Progenitor cell of endocrine pancreas (in vitro differentiated cells): ENCODE data around the gene FGF5. TPM values are rescaled to one million over a fixed set of nuclear protein-coding genes. Genes with fewer than 3 reads are reported as not detected.
"Not testable (repeated sequence)": the region's sequence is repeated elsewhere in the genome, so short reads cannot be mapped to it uniquely, and the experiment has no call there.

ENCODE experiments used
- DNase-seq: peaks from one replicate; pipeline ENCODE4 v3.0.0; 2021; ENCODE audit warnings: low spot score; ENCODE audit not compliant: unreplicated experiment
- H3K27ac Mint-ChIP-seq: 2 replicates; pipeline ENCODE4 v1.8.0; 2021; ENCODE audit warnings: mild to moderate bottlenecking, moderate library complexity, mixed read lengths
- H3K27me3 Mint-ChIP-seq: 2 replicates; pipeline ENCODE4 v1.8.0; 2021; ENCODE audit warnings: mixed read lengths
- H3K36me3 Mint-ChIP-seq: 2 replicates; pipeline ENCODE4 v1.8.0; 2022; ENCODE audit warnings: mixed read lengths; ENCODE audit not compliant: insufficient read depth
- H3K4me1 Mint-ChIP-seq: 2 replicates; pipeline ENCODE4 v1.8.0; 2021; ENCODE audit warnings: low read depth, mixed read lengths
- H3K4me3 Mint-ChIP-seq: 2 replicates; pipeline ENCODE4 v1.8.0; 2021; ENCODE audit warnings: low read depth, mild to moderate bottlenecking, moderate library complexity, mixed read lengths
- H3K9me3 Mint-ChIP-seq: 2 replicates; pipeline ENCODE4 v1.8.0; 2021; ENCODE audit warnings: low read depth, mixed read lengths
- CTCF ChIP-seq: fragments of 200-600 bp; sonication (generic); IDR thresholded peaks from one replicate; pipeline ENCODE4 v1.5.0; 2021; ENCODE audit warnings: antibody characterized with exemption, mild to moderate bottlenecking; ENCODE audit not compliant: unreplicated experiment
- total RNA-seq: library from RNA; stranded (reverse); gene quantifications from 2 replicates; pipeline ENCODE4 v1.2.1, GENCODE V29; 2021

FGF5 gene
- total RNA-seq, 1 donor from 2014 or later: 0.14 TPM

GRCh38 chr4:80309294-80310004, 43.0 kb downstream of the FGF5 start:
- no peak overlapping the region for H3K4me3 Mint-ChIP-seq
- H3K36me3 Mint-ChIP-seq: no peaks in the 10 kb centered on the region
- H3K4me1 Mint-ChIP-seq: peaks cover 4% of the 10 kb centered on the region
- no peak for TF ChIP-seq CTCF
- peaks cover 63% of the 10 kb centered on the region for H3K27me3 Mint-ChIP-seq
- H3K9me3 Mint-ChIP-seq: no peaks in the 10 kb centered on the region
- no peak overlapping the region for H3K27ac Mint-ChIP-seq
- no peak for DNase-seq

- DNase-seq: no peak
- Mint-ChIP-seq H3K27ac (no peak overlapping the region), H3K27me3 (peaks cover 54% of the 10 kb centered on the region), H3K9me3 (no peaks in the 10 kb centered on the region), H3K4me3 (no peak overlapping the region), H3K4me1 (peaks cover 4% of the 10 kb centered on the region), H3K36me3 (no peaks in the 10 kb centered on the region)
- TF ChIP-seq CTCF: no peak
Measured at GRCh38 chr4:80311130-80311529, 44.7 kb downstream of the FGF5 start.

- no peak for TF ChIP-seq CTCF
- Mint-ChIP-seq H3K9me3 (no peaks in the 10 kb centered on the region), H3K4me1 (peaks cover 4% of the 10 kb centered on the region), H3K4me3 (no peak overlapping the region), H3K36me3 (no peaks in the 10 kb centered on the region), H3K27ac (no peak overlapping the region), H3K27me3 (peaks cover 47% of the 10 kb centered on the region)
- no peak for DNase-seq
Measured at GRCh38 chr4:80312124-80312523, 45.7 kb downstream of the FGF5 start.

GRCh38 chr4:80313627-80314026, 47.2 kb downstream of the FGF5 start:
- peaks cover 41% of the 10 kb centered on the region for H3K27me3 Mint-ChIP-seq
- no peaks in the 10 kb centered on the region for H3K4me1 Mint-ChIP-seq
- H3K36me3 Mint-ChIP-seq: no peaks in the 10 kb centered on the region
- H3K4me3 Mint-ChIP-seq: no peak overlapping the region
- no peaks in the 10 kb centered on the region for H3K9me3 Mint-ChIP-seq
- no peak for DNase-seq
- no peak for TF ChIP-seq CTCF
- no peak overlapping the region for H3K27ac Mint-ChIP-seq

- H3K9me3 Mint-ChIP-seq, DNase-seq, H3K4me1 Mint-ChIP-seq, H3K36me3 Mint-ChIP-seq, H3K27ac Mint-ChIP-seq, H3K4me3 Mint-ChIP-seq: not testable (repeated sequence)
- peaks cover 38% of the 10 kb centered on the region for H3K27me3 Mint-ChIP-seq
Measured at GRCh38 chr4:80315848-80316247, 49.4 kb downstream of the FGF5 start.

GRCh38 chr4:80321341-80321740, 54.9 kb downstream of the FGF5 start:
- no peak for DNase-seq
- no peaks in the 10 kb centered on the region for H3K36me3 Mint-ChIP-seq
- no peak overlapping the region for H3K4me3 Mint-ChIP-seq
- H3K9me3 Mint-ChIP-seq: no peaks in the 10 kb centered on the region
- H3K27me3 Mint-ChIP-seq: peaks cover 28% of the 10 kb centered on the region
- H3K4me1 Mint-ChIP-seq: no peaks in the 10 kb centered on the region
- TF ChIP-seq CTCF: no peak
- H3K27ac Mint-ChIP-seq: no peak overlapping the region
